GM12801 (cell line): ENCODE results near the gene MRPL38.

Experiments used
- CTCF ChIP-seq: IDR thresholded peaks from one replicate; pipeline ENCODE4 v1.5.1; 2011; ENCODE audit warnings: control low read depth; ENCODE audit not compliant: insufficient read length; ENCODE audit errors: extremely low read depth

Gene MRPL38

GRCh38 chr17:75869282-75870141 lies 35.2 kb downstream of the MRPL38 start:
- no peak for TF ChIP-seq CTCF

- TF ChIP-seq CTCF: no peak
Observed at GRCh38 chr17:75864448-75864871, 40.2 kb downstream of the MRPL38 start.

- no peak for TF ChIP-seq CTCF
Observed at GRCh38 chr17:75861927-75862317, 42.8 kb downstream of the MRPL38 start.

GRCh38 chr17:75856062-75856756 lies 48.5 kb downstream of the MRPL38 start:
- no peak for TF ChIP-seq CTCF

GRCh38 chr17:75855310-75856061 lies 49.2 kb downstream of the MRPL38 start, which contains the start of gene WBP2:
WBP2 (minus strand) TSS chr17:75855335; CDS start chr17:75855297, 38 bp downstream.
- no peak for TF ChIP-seq CTCF

GRCh38 chr17:75854881-75855309 lies 49.8 kb downstream of the MRPL38 start:
- no peak for TF ChIP-seq CTCF
